Measurements from ENCODE around the gene DNM3. TPM values are rescaled to one million over a fixed set of nuclear protein-coding genes. Genes with fewer than 3 reads are reported as not detected.
A peak's percentile ranks its signal among the peaks of the same experiment; 100 is the strongest.

Gene DNM3
- total and polyA plus RNA-seq, 2 donors (not counting 3 experiments of a cell fraction or from before 2014, with no cell fraction given), result 1.4 to 2.5 TPM

GRCh38 chr1:171919891-171920887 is 78.9 kb downstream of the DNM3 start:
- Histone ChIP-seq H4K20me1 (replicated peaks; ENCODE audit: control insufficient read depth, extremely low read depth, insufficient read depth, low read length) (no peaks in the 10 kb centered on the region), H3K9me1 (replicated peaks; ENCODE audit: control insufficient read depth, extremely low read depth, insufficient read depth, low read length) (no peaks in the 10 kb centered on the region), H3K27me3 (ENCODE audit: control insufficient read depth in 2 of 2, insufficient read depth in 2 of 2, low read length in 2 of 2) (no peaks in the 10 kb centered on the region), H3K9me3 (replicated peaks; ENCODE audit: control insufficient read depth, insufficient read depth, low read length) (no peaks in the 10 kb centered on the region), H3K4me1 (ENCODE audit: control insufficient read depth, extremely low read depth, insufficient read depth, low read length) (no peaks in the 10 kb centered on the region), H2AFZ (ENCODE audit: low read depth, low read length) (no peak overlapping the region), H3K27ac (ENCODE audit: insufficient read depth, low read depth, low read length) (no peak overlapping the region), H3K36me3 (ENCODE audit: control insufficient read depth in 2 of 2, extremely low read depth in 1 of 2, insufficient read depth in 2 of 2, low read length in 2 of 2) (no peaks in the 10 kb centered on the region), H3K9ac (replicated peaks; ENCODE audit: extremely low read depth, insufficient read depth, low read length) (no peak overlapping the region), H3K79me2 (ENCODE audit: control insufficient read depth, insufficient read depth, low read length) (no peaks in the 10 kb centered on the region), H3K4me2 (ENCODE audit: insufficient read depth, low read length) (no peak overlapping the region), H3K4me3 (replicated peaks in 1 of 3; ENCODE audit: insufficient read depth in 1 of 3, low read depth in 1 of 3, low read length in 3 of 3) (no peak overlapping the region)
- BruUV-seq (replicated peaks), result no TSS peak
- CTCF ChIA-PET, result interaction anchor here (0.8 kb wide), 1 partner anchor 14 kb away, joined by 3 read pairs; no protein-coding TSS in a partner anchor
- FAIRE-seq (peak; percentile 44), DNase-seq (ENCODE audit: low read depth, low spot score) (no peak)
- dilution Hi-C loops (cut with MboI; ENCODE audit: extremely low pct_ligation_motif_present, low sequenced_read_pairs), result no loop called here
- intact Hi-C loops (cut with micrococcal nuclease), result loop anchor here (10.0 kb wide), 1 partner anchor 535 kb away; no protein-coding TSS in a partner anchor
- TF ChIP-seq FOS (IDR thresholded peaks at IDR 0.05; ENCODE audit: borderline replicate concordance, insufficient read depth, low read length) (no peak), GATA2 (IDR thresholded peaks at IDR 0.05; ENCODE audit: insufficient read depth, insufficient read length, low read depth, low read length) (no peak), POLR2AphosphoS5 (IDR thresholded peaks at IDR 0.05; ENCODE audit: insufficient read depth, low read depth, low read length) (no peak), MYC (IDR thresholded peaks at IDR 0.05; ENCODE audit: low read depth, low read length) (no peak), EZH2 (IDR thresholded peaks at IDR 0.05; ENCODE audit: borderline replicate concordance, low read depth, low read length, severe bottlenecking) (no peak), POLR2A (IDR thresholded peaks at IDR 0.05; ENCODE audit: low read depth, low read length) (no peak), CTCF (IDR thresholded peaks at IDR 0.05; ENCODE audit: extremely low read depth in 1 of 2, insufficient read depth in 1 of 2, low read depth in 1 of 2, low read length in 2 of 2) (no peak), MAX (IDR thresholded peaks at IDR 0.05; ENCODE audit: insufficient read depth, insufficient read length) (no peak), JUN (IDR thresholded peaks at IDR 0.05; ENCODE audit: borderline replicate concordance, insufficient read depth, insufficient read length, low read depth) (no peak)
- POLR2A ChIA-PET, result no interaction called here
